Activated gamma-delta T cell treated with anti-CD3 and anti-CD28 coated beads, Interleukin-2, amount 50 U/mL, for 16 hours (primary cell): Measurements from ENCODE around the gene CTAGE15.
A peak's percentile ranks its signal among the peaks of the same experiment; 100 is the strongest.
"Not testable (repeated sequence)": the region's sequence is repeated elsewhere in the genome, so short reads cannot be mapped to it uniquely, and the experiment has no call there.

Experiments
- DNase-seq: peaks from one replicate; pipeline ENCODE4 v3.0.0-alpha.2; 2020; ENCODE audit warnings: low read depth

Gene CTAGE15, protein sequence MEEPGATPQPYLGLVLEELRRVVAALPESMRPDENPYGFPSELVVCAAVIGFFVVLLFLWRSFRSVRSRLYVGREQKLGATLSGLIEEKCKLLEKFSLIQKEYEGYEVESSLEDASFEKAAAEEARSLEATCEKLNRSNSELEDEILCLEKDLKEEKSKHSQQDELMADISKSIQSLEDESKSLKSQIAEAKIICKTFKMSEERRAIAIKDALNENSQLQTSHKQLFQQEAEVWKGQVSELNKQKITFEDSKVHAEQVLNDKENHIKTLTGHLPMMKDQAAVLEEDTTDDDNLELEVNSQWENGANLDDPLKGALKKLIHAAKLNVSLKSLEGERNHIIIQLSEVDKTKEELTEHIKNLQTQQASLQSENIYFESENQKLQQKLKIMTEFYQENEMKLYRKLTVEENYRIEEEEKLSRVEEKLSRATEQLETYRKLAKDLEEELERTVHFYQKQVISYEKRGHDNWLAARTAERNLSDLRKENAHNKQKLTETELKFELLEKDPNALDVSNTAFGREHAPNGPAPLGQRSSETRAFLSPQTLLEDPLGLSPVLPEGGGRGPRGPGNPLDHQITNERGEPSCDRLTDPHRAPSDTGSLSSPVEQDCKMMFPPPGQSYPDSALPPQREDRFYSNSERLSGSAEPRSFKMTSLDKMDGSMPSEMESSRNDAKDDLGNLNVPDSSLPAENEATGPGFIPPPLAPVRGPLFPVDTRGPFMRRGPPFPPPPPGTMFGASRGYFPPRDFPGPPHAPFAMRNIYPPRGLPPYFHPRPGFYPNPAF

DNA sequence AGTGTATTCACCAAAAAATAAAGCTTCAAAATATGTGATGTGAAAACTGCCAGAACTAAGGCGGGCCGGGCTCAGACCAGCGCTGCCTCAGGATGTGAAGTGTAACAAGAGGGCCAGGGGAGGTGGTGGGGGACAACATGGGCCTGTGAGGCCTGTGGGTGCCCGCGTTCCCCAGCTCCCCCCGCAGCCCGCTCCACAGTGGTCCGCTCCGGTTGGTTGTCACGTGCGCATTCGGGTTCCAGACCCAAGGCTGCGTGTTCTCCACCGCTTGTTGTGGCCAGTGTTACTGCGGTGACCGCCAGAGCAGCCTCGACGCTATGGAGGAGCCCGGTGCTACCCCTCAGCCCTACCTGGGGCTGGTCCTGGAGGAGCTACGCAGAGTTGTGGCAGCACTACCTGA is at the start of gene CTAGE15:
TSS of gene CTAGE15 (plus strand) at position 301 of the 400 bp plus-strand sequence. CDS start at position 318, 17 bp downstream.
- not testable (repeated sequence) for DNase-seq

DNA sequence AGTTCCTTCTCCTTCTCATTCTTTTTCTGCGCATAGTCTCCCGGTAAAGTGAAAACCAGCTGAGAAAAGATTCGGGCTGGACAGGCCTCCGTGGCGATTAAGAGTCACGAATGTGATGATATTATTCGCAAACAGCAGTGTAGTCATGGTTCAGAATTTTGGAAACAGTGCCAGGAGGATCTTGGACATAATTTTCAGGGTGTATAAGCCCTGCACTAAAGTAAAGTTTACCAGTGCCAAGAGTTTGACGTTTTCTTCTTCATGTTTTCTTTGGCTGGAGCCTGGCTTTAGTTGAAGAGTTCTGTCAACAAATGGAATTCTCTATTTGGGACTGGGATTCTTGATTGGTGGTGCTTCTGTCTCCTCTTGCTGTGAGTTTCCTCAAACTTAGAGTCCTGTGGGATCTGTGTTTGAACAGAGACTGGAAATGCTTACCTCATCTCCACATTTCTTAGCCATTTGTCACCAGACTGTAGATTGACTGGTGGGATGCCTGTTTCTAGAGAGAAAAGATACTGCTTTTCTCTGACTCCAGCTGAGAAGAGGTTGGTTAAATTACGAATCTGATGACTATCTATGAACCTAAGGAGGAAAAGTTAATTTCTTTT is 49.2 kb upstream of the CTAGE15 start:
- not testable (repeated sequence) for DNase-seq

DNA sequence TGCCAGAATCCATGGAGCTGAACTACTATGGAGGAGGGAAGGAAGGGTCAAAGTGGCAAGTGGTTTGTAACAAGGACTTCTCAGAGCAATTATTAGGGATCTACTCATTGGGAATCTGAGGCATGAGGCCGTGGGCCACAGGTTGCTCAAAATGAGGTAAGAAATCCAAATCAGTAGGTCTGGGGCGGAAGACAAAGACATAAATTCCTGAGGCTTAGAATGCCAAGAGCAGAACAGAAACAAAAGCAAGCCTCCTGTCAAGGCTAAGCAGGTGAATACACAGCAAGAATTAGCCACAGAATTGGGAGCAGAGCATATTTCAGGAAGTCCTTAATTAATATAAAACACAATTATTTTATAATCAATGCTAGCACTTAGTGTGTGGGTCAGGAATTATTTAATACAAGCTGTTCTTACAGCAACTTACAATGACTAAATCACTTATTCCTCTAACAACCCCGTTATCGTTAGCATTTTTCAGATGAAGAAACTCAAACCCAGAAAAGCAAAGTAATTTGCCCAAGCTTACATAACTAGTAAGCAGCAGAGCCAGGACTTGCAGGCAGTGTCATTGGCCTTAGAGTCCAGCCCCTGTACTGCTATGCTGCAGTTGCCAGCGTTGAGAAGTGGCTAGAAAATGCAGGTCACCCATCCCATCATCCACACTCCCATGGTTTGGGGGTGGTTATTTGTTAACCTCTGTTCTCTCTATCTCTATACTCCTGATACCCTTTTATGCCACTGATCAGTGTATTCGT is 40.3 kb upstream of the CTAGE15 start:
- DNase-seq: not testable (repeated sequence)

DNA sequence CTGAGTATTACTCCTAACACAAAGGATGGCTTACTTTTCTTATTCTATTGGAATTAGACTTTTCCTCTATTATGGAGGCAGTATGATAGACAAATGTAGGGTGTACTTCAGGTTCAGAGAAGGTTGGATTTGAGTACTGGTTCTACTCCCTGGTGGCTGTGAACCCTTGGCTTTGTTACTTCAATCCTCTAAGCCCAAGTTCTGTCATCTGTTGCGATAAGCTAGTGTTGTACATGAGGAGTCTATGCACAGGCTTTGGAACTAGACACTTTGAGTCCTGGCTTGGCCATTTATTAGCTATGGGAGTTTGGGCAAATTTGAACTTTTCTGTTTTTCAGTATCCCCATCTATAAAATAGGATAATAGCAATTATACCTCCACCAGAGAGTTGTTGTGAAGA is 39.7 kb upstream of the CTAGE15 start:
- not testable (repeated sequence) for DNase-seq

DNA sequence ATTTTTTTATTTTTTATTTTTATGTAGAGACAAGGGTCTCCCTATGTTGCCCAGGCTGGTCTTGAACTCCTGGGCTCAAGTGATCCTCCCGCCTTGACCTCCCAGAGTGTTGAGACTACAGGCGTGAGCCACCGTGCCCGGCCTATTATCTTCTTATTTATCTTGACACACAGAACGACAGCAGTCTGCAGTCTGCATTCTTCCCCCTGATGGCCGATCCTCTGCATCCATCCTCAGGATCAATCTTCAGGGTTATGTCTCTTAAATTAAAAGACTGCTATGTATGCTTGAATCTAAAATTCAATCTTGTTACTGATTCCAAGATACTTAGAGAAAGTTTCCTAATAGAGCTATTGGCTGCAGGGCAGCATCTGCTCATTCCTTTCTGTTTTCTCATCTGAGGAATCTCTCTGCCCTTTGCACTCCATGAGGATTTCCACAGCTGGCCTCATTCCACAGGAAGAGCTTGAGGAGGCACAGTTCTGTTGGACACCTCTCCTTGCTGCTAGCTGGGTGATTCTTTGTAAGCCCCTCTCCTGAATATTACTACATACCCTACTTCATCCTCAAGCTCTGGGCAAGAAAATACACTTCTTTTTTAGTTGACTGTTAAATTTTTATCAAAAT is 38.3 kb upstream of the CTAGE15 start:
- DNase-seq: not testable (repeated sequence)

DNA sequence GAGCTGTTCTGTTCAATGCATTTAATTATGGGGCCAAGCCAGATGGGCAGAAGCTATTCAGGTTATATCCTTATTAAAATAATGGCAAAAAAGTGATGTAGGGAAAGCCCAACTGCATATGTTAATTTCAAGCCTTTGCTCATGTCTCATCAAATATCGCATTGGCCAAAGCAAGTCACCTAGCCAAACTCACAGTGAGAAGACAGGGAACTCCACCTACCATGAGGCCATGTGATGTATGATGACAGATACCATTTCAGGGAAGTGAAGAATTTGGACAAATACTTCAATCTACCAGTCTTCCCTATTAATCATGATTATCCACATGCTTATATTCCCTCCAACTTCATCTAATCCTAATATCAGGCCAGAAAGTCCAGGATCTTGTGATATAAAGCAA is 35.2 kb upstream of the CTAGE15 start:
- not testable (repeated sequence) for DNase-seq

DNA sequence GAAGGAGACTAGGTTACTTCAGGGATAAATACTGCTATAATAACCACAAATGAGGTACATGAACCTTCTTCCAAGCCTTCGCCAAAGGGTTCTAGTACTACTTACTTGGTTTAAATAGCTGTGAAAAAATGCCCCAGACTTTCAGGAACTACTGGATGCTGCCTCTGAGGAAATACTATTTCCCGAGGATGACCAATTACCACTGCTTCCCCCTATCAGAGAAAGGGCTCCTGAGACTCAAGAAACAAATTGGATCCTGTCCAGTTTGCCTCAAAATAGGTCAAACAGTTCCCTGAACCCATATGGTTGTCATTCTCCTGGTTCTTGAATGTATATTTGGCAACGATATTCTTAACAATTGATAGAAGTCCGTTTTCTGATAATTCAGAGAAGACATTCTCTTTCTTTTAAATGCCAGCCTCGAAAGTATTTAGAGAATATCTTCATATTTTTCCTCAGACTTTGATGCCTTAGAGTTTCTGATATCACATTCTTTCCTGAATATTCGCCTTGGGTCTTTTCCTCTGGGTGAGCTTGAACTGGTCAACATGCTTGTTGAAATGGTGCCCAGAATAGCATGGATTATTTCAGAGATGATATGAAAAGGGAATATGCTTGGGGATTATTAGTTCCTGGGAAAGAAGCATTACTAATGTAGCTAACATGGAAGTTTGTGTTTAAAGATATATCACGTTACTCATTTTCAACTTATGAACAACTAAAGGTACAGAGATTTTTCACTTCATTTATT is 28.1 kb upstream of the CTAGE15 start:
- not testable (repeated sequence) for DNase-seq

DNA sequence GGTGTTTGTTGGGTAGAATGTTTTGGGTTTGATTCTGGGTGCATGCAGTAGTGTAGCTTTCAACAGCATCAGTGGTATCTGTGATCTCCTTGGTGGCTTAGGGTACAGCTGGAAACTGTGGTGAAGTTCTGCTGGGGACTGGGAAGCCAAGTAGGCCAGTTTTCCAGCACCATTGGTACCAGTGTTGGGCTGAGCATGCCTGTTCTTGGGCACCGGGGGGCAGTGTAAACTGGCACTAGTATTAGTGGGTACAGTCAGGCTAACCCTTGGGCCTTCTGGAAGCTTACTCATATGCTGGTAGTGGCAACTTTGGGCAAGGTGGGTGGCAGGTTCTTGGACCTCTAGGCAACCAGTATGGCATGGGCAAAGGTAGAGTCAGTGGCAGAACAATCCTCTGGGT is 15.6 kb upstream of the CTAGE15 start:
- DNase-seq: not testable (repeated sequence)

DNA sequence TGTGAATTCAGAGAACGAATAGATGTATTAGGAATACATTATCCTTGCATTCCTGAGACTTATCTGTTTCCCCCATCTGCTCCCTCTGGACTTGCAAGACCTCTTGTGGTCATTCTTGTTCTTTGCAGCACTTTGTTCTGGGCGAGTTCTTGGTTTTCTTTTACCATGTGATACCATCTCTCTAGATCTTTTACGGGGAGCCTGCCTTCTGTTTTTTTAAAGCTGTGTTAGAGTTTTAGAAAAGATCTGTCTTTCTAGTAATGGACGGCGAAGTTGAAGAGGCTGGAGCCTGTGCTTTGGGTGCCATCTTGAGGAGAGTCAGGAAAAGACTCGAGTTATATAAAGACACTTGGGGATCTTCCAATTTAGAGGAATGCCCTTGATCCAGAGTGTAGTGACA is 8.3 kb upstream of the CTAGE15 start:
- not testable (repeated sequence) for DNase-seq

DNA sequence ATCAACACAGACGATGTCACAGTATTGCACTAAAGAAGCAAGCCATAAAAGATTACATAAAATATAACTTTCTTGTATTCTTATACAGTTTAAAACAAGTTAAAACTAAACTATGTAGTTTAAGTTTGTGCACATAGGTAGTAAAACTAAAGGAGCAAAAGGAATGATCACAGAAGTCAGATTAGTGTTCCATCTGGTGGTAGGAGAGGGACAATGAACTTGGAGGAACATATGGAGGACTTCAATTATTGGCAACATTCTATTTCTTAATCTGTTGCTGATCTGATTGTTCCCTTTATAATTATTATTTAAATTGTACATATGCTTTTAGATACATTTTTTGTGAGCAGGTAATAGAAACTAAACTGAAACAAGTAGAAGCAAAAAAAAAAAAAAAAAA is 5.6 kb upstream of the CTAGE15 start:
- not testable (repeated sequence) for DNase-seq

DNA sequence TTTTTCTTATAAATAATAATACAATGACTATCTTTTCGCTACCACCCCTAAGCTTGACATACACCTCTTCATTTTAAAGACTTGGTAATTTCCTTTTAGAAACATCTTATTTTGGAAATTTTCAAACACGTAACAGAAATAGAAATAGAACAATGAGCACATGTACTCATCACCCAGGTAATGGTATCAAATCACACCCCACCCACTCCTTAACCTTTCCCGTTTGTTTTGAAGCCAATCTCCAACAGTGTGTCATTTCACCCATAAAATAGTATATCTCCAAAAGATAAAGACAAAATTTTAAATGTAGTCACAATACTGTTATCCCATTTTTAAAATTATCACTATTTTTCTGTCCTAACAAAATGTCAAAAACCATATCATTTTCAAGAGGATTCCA is 16.6 kb downstream of the CTAGE15 start:
- not testable (repeated sequence) for DNase-seq

DNA sequence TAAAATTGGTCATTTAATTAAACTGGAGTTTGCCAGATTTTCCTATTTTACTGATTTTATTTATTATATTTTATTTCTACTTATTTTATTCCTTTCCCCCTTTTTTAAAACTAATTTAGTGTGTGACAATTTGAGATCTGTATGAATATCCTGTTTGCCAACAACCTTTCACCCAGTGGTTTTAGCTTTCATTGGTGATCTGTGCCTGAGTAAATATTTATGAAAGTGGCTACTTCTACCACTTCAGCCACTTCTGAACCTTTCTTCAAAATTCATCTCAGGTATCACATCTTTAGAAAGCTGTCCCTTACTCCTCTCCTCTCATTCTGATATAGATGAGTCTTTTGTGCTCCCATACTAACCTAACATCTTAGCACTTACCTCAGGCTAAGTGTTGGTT is 18.3 kb downstream of the CTAGE15 start:
- DNase-seq: not testable (repeated sequence)

DNA sequence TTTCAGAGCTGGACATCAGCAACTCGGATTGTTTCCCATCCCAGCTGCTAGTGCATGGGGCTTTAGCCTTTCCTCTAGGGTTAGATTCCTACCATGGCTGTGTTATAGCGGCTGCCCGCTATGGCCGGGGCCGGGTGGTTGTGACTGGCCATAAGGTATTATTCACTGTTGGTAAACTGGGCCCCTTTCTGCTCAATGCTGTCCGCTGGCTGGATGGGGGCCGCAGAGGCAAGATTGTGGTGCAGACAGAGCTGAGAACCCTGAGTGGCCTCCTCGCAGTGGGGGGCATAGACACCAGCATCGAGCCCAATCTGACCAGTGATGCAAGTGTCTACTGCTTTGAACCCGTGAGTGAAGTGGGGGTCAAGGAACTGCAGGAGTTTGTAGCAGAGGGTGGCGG is 26.5 kb downstream of the CTAGE15 start:
- DNase-seq: not testable (repeated sequence)

DNA sequence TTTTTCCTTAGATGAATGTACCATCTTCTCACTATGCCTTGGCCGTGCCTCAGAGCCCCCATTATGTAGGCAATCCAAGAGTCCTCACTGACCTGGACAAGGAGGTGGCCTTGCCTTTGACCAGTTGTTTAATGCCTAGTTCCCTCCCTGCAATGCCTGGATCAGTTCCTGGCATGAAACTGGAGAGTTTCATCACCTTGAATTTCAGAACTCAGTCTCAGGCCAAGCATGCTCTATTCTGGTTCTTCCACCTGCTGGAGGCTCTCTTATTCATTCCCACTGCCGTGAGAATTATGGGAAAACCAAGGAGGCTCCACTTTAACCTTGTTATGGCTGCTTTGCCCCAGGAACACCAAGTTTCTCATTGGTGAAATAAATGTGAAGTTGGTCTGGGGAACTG is 31.9 kb downstream of the CTAGE15 start:
- DNase-seq: not testable (repeated sequence)

DNA sequence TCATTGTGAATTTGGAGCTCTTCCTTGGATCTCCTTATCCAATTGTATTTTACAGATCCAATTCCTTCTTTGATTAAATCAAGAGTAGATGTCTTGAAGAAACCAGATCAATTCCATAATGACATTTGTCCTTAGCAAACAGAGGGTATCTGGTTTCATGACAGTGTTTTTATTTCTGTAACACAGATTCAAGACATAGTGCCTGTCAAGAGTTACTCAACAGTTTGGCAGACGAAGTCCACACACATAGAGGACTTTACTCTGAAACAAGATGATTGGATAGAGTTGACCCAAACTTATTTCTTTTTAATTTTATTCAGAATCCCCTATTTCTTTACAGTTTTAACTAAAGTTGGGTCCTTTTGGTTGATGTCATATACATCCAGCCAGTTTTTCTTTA is 34.5 kb downstream of the CTAGE15 start:
- DNase-seq: not testable (repeated sequence)

DNA sequence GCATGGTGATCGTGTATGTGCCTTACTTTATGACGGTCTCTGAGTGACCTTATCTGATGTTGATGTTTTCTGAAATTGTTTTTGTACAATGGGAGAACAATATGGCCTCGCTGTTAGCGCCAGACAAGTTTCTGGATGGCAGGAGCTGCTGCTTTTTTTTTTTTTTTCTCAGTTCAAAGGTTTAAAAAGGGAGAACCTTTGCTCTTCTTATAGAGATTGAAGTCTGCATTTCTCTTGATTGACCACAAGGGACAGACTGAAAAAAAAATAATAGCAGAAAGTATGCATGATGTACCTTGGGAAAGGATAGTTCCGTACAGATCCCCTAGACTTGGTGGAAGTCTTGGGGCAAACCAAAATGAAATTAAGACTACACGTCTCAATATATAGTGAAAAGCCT is 43.9 kb downstream of the CTAGE15 start:
- not testable (repeated sequence) for DNase-seq

DNA sequence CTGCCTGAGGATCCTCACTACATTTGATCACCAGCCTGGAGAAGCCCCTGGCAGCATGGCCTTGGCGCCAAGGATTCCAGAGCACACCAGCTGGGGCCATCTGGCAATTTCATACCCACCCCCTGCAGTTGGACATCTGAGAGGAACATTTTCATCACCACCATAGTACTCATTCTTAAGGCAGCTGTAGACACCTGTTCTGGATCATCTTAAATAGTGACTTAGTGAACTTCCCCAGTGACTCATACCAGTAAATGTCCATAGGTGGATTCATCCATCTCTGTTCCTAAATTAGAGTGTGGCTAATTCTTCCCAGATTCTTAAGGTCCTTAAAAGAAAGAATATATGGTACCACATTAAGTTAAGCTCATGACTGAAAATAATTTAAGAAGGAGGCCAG is 45.6 kb downstream of the CTAGE15 start:
- not testable (repeated sequence) for DNase-seq

DNA sequence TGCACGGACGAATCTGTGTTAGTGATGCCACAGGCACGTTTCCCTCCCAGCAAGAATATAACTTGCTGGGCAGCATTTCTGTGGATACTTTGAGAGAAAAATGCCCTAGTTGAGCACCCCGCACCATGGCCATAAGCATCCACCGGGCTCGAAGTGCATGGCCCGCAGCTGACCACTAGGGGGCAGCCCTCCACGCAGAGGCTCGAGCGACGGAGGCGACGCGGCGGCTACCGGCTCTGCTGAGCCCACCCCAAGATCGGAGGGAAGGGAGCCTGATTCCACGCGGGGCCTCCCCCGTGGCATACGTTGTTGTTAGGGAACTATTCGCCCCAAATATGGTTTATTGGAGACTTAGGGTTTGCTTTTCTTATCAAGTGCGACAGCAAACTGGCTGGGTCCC is 48.5 kb downstream of the CTAGE15 start:
- DNase-seq: not testable (repeated sequence)

DNA sequence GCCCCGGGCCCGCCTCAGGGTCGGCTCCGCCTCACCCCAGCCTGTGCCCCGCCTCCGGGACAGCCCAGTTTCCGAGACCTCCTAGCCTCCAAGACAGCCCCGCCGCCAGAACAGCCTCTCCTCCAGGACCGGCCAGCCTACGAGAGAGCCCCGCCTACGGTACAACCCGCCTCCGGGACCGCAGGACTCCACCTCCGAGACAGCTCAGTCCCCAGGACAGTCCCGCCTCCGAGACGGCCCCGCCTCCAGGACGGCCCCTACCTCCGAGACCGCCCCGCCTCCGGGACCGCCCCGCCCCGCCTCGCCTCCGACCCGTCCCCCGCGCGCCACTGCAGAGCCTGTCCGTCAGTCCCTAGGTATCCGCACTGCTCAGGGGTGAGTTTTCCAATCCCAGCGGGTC is 49.0 kb downstream of the CTAGE15 start, which contains the start of gene TCAF2:
TSS of gene TCAF2 (plus strand) at position 329 of the 400 bp plus-strand sequence.
- peak; percentile 58 for DNase-seq

DNA sequence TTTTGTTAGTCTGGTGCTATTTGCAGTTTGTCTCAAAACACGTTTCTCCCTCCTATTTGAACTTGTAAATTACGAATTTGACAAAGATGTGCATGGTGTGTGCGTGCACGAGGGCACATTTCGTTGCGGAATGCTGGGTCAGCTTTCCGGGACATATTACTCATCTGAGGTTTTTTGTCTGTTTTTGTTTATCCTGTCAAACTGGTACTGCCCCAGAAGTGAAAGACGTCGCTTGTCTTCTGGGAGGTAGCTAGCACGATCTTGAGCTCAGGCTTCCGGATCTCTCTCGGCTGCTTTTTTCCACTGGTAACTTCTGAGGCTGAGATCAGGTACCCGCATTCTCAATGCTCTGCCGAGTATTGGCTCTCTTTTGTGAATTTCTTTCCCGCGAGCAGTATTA is 49.6 kb downstream of the CTAGE15 start:
- DNase-seq: not testable (repeated sequence)
